Peyer's patch (tissue), 4 donors: ENCODE measurements around the gene MIS18BP1.

Experiments
- POLR2A ChIP-seq, 2 donors: fragments of 450-650 bp; IDR thresholded peaks; one replicate each; pipeline ENCODE4 v1.5.1; 2017; ENCODE audit warnings: antibody characterized with exemption in 2 of 2, mild to moderate bottlenecking in 2 of 2, moderate library complexity in 2 of 2
- TF ChIP-seq, protein P1 (sequence below), 6 experiments: fragments of 450-650 bp in 4 of 6; fragments of 200-600 bp in 2 of 6; sonication (generic) in 1 of 6; IDR thresholded peaks; one replicate each; pipeline ENCODE4 v1.5.1; 2017 to 2019; ENCODE audit warnings: antibody characterized with exemption in 6 of 6, mild to moderate bottlenecking in 3 of 6, moderate library complexity in 1 of 6

DNA sequence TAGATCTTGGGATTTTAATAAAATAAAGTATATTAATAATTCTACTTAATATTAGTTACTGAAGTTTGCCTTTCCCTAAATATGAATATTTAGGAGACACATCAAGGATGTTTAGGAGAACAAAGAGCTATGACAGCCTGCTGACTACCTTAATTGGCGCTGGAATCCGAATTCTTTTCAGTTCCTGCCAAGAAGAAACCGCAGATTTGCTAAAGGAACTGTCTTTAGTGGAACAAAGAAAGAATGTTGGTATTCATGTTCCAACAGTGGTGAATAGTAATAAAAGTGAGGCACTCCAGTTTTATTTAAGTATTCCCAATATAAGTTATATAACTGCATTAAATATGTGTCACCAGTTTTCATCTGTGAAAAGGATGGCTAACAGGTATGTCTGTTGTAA, 54.5 kb downstream of the MIS18BP1 start:
- TF ChIP-seq, protein P1, sequence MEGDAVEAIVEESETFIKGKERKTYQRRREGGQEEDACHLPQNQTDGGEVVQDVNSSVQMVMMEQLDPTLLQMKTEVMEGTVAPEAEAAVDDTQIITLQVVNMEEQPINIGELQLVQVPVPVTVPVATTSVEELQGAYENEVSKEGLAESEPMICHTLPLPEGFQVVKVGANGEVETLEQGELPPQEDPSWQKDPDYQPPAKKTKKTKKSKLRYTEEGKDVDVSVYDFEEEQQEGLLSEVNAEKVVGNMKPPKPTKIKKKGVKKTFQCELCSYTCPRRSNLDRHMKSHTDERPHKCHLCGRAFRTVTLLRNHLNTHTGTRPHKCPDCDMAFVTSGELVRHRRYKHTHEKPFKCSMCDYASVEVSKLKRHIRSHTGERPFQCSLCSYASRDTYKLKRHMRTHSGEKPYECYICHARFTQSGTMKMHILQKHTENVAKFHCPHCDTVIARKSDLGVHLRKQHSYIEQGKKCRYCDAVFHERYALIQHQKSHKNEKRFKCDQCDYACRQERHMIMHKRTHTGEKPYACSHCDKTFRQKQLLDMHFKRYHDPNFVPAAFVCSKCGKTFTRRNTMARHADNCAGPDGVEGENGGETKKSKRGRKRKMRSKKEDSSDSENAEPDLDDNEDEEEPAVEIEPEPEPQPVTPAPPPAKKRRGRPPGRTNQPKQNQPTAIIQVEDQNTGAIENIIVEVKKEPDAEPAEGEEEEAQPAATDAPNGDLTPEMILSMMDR (IDR thresholded peaks at IDR 0.05) = no peak
- TF ChIP-seq POLR2A (IDR thresholded peaks at IDR 0.05) = no peak
